MM.1S (cell line): Measurements from ENCODE around the gene NARF.

Source experiments
- DNase-seq: peaks from one replicate; pipeline ENCODE4 v3.0.0-alpha.2; 2015
- H2AFZ ChIP-seq: fragments of 300-600 bp; sonication (generic); 2 replicates; pipeline ENCODE4 v1.6.0; 2016; ENCODE audit warnings: antibody characterized with exemption, low read length
- H3F3A ChIP-seq: fragments of 300-600 bp; sonication (generic); 2 replicates; pipeline ENCODE4 v1.6.1; 2016; ENCODE audit warnings: mild to moderate bottlenecking, antibody characterized with exemption, low read length, moderate library complexity, mixed read lengths; ENCODE audit not compliant: insufficient read depth
- H3K27ac ChIP-seq: fragments of 300-600 bp; sonication (generic); 2 replicates; pipeline ENCODE4 v1.5.1; 2016; ENCODE audit warnings: mild to moderate bottlenecking, low read length
- H3K27me3 ChIP-seq: fragments of 300-600 bp; sonication (generic); replicated peaks from 2 replicates; pipeline ENCODE4 v1.6.0; 2016; ENCODE audit warnings: low read length; ENCODE audit not compliant: insufficient read depth
- H3K36me3 ChIP-seq: fragments of 300-600 bp; sonication (generic); replicated peaks from 2 replicates; pipeline ENCODE4 v1.6.1; 2016; ENCODE audit warnings: mild to moderate bottlenecking, low read length, mixed read lengths; ENCODE audit not compliant: insufficient read depth
- H3K4me1 ChIP-seq: fragments of 300-600 bp; sonication (generic); 2 replicates; pipeline ENCODE4 v1.6.1; 2016; ENCODE audit warnings: low read length, mixed read lengths
- H3K4me2 ChIP-seq: fragments of 300-600 bp; sonication (generic); 2 replicates; pipeline ENCODE4 v1.6.0; 2016; ENCODE audit warnings: low read depth, low read length
- H3K4me3 ChIP-seq: fragments of 300-600 bp; sonication (generic); 2 replicates; pipeline ENCODE4 v1.5.1; 2016; ENCODE audit warnings: low read length, mixed read lengths
- H3K79me2 ChIP-seq: fragments of 300-600 bp; sonication (generic); 2 replicates; pipeline ENCODE4 v1.6.1; 2016; ENCODE audit warnings: mixed run types, low read length, mixed read lengths
- H3K9ac ChIP-seq: fragments of 300-600 bp; sonication (generic); 2 replicates; pipeline ENCODE4 v1.6.1; 2016; ENCODE audit warnings: low read length, mixed read lengths
- H3K9me2 ChIP-seq: fragments of 300-600 bp; sonication (generic); replicated peaks from 2 replicates; pipeline ENCODE4 v1.6.1; 2016; ENCODE audit warnings: mild to moderate bottlenecking, low read length, mixed read lengths; ENCODE audit not compliant: insufficient read depth
- H3K9me3 ChIP-seq: fragments of 300-600 bp; sonication (generic); replicated peaks from 2 replicates; pipeline ENCODE4 v1.6.1; 2016; ENCODE audit warnings: mild to moderate bottlenecking, low read length, mixed read lengths; ENCODE audit not compliant: insufficient read depth
- H4K20me1 ChIP-seq: fragments of 300-600 bp; sonication (generic); 2 replicates; pipeline ENCODE4 v1.6.1; 2016; ENCODE audit warnings: mild to moderate bottlenecking, low read length, moderate library complexity, mixed read lengths; ENCODE audit not compliant: insufficient read depth
- EZH2 ChIP-seq: fragments of 300-600 bp; sonication (generic); optimal IDR thresholded peaks from 2 replicates; pipeline ENCODE3; 2017; ENCODE audit warnings: low read depth, mild to moderate bottlenecking, antibody characterized with exemption, low read length, mixed read lengths
- EZH2phosphoT487 ChIP-seq: fragments of 300-600 bp; sonication (generic); IDR thresholded peaks from 2 replicates; pipeline ENCODE4 v1.6.1; 2018; ENCODE audit warnings: antibody characterized with exemption, low read length
- TF ChIP-seq, protein P1 (sequence below): fragments of 300-600 bp; sonication (generic); IDR thresholded peaks from 2 replicates; pipeline ENCODE4 v1.5.1; 2016; ENCODE audit warnings: antibody characterized with exemption, low read length, mixed read lengths

NARF gene

DNA sequence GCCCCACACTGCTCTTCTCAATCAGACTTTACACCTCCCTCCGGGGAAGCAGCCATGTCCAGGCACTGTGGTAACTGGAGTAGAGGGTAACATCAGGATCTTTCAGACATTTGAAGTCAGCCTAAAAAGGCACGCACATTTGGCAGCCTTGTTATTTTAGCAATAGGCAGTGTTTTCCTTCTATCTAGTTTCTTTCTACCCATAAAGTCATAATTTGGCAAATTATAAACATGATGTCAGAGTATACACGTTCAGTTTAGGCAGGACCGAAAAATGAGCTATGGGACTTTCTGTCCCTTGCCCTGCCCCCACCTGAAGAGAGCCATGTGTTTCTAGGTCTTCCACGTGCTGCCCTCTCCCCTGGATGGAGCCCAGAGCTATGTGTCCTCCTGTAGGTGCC lies 21.1 kb downstream of the NARF start:
- peaks cover 2% of the 10 kb centered on the region; the same call in 1 of the 2 replicates for H3F3A ChIP-seq
- no peak for DNase-seq
- H4K20me1 ChIP-seq: no peaks in the 10 kb centered on the region
- no peaks in the 10 kb centered on the region for H3K9me3 ChIP-seq
- H3K36me3 ChIP-seq: no peaks in the 10 kb centered on the region; the same call in 1 of the 2 replicates
- no peak overlapping the region for H3K4me2 ChIP-seq
- peaks cover 15% of the 10 kb centered on the region for H3K79me2 ChIP-seq
- H2AFZ ChIP-seq: no peak overlapping the region
- H3K4me3 ChIP-seq: no peak overlapping the region
- no peak overlapping the region for H3K9ac ChIP-seq
- H3K27ac ChIP-seq: no peak overlapping the region
- no peaks in the 10 kb centered on the region for H3K4me1 ChIP-seq
- TF ChIP-seq, protein P1, sequence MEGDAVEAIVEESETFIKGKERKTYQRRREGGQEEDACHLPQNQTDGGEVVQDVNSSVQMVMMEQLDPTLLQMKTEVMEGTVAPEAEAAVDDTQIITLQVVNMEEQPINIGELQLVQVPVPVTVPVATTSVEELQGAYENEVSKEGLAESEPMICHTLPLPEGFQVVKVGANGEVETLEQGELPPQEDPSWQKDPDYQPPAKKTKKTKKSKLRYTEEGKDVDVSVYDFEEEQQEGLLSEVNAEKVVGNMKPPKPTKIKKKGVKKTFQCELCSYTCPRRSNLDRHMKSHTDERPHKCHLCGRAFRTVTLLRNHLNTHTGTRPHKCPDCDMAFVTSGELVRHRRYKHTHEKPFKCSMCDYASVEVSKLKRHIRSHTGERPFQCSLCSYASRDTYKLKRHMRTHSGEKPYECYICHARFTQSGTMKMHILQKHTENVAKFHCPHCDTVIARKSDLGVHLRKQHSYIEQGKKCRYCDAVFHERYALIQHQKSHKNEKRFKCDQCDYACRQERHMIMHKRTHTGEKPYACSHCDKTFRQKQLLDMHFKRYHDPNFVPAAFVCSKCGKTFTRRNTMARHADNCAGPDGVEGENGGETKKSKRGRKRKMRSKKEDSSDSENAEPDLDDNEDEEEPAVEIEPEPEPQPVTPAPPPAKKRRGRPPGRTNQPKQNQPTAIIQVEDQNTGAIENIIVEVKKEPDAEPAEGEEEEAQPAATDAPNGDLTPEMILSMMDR: no peak
- no peak for TF ChIP-seq EZH2phosphoT487
- TF ChIP-seq EZH2: no peak
- H3K27me3 ChIP-seq: no peaks in the 10 kb centered on the region
- no peaks in the 10 kb centered on the region for H3K9me2 ChIP-seq

DNA sequence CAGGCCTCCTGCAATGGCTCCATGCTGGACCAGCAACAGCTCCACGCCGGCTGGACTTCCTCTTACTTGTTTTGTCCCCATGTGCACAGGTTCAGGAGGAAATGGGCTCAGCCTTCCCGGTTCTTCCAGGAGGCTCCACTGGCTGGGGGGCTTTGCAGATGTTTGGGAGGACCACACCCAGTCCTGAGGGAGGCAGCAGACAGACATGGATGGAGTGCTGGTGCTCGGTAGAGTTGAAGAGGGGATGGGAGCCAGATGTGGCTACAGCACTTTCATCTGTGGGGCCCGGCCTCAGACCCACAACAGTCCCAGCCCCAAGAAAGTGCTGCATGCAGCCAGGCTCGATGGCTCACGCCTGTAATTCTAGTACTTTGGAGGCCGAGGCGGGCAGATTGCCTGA lies 21.8 kb downstream of the NARF start:
- Histone ChIP-seq H3K27me3 (no peaks in the 10 kb centered on the region), H3K79me2 (peaks cover 10% of the 10 kb centered on the region), H3F3A (peaks cover 2% of the 10 kb centered on the region; the same call in 1 of the 2 replicates), H2AFZ (no peak overlapping the region), H3K9me2 (no peaks in the 10 kb centered on the region), H3K4me1 (no peaks in the 10 kb centered on the region), H3K4me2 (no peak overlapping the region), H4K20me1 (no peaks in the 10 kb centered on the region), H3K4me3 (no peak overlapping the region), H3K27ac (no peak overlapping the region), H3K9ac (no peak overlapping the region), H3K9me3 (no peaks in the 10 kb centered on the region), H3K36me3 (no peaks in the 10 kb centered on the region; the same call in 1 of the 2 replicates)
- no peak for DNase-seq
- TF ChIP-seq EZH2 (no peak), EZH2phosphoT487 (no peak)
- TF ChIP-seq, protein P1: no peak

DNA sequence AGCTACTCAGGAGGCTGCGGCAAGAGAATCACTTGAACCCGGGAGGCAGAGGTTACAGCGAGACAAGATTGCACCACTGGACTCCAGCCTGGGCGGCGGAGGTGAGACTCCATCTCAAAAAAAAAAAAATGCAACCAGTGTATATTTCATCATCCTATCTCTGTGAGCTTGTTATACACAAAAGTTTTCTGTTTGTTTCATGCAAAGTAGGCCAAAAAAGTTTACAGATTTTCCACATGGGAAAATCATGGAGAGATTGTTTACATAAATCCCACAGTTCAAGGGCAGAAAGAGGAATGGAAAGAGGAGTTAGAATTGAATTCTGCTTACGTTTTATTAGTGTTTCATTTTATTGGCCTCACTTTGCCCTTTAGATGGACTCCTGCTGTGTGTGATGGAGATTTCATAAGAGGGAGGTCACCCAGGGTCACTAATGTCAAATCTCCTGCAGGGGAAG lies 24.7 kb downstream of the NARF start:
- Histone ChIP-seq H3K36me3 (peaks cover 2% of the 10 kb centered on the region; the same call in 1 of the 2 replicates), H3F3A (peaks cover 2% of the 10 kb centered on the region; the same call in 1 of the 2 replicates), H3K9me3 (no peaks in the 10 kb centered on the region), H3K79me2 (peaks cover under 1% of the 10 kb centered on the region; the same call in 1 of the 2 replicates), H4K20me1 (no peaks in the 10 kb centered on the region), H3K4me1 (no peaks in the 10 kb centered on the region), H3K9ac (no peak overlapping the region), H2AFZ (no peak overlapping the region), H3K27ac (no peak overlapping the region), H3K4me3 (no peak overlapping the region), H3K9me2 (no peaks in the 10 kb centered on the region), H3K4me2 (no peak overlapping the region), H3K27me3 (no peaks in the 10 kb centered on the region)
- no peak for TF ChIP-seq EZH2phosphoT487
- TF ChIP-seq, protein P1: no peak
- TF ChIP-seq EZH2: no peak
- DNase-seq: no peak
